ENCODE data around the gene HPS1. TPM values are rescaled to one million over a fixed set of nuclear protein-coding genes. Genes with fewer than 3 reads are reported as not detected.
A peak's percentile ranks its signal among the peaks of the same experiment; 100 is the strongest.

The HPS1 gene
- total RNA-seq, 2 donors from 2014 or later, result 40.0 to 53.7 TPM

DNA sequence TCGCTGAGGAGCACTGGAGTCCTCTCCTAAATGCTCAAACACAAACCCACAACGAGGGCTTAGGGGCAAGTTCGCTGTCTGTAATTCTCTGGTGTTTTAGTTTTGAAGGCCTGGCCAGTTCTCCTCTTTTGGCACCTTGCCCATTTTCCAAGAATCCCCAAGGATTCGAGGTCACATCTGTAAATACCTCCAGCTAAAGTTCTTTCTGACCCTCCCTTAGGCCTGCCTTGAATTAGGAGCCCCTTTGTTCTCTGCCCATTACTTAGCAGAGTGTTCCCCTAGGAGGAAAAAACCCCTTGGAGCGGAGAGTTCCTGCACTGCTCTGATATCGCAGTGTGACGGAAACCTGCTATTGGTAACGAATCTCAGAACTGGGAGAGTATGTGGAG lies 31.0 kb downstream of the HPS1 start:
- no peaks in the 10 kb centered on the region for H3K9me3 ChIP-seq
- whole genome bisulfite sequencing, 2 donors, result 66 to 70% methylated on average over 7 to 8 of the region's 8 CpGs
- H3K4me3 ChIP-seq, result no peak overlapping the region
- peak overlapping the region; percentile 69 to 83 (median 78) for H3K27ac ChIP-seq
- TF ChIP-seq POLR2A (IDR thresholded peaks at IDR 0.05), result no peak
- TF ChIP-seq, protein P1, sequence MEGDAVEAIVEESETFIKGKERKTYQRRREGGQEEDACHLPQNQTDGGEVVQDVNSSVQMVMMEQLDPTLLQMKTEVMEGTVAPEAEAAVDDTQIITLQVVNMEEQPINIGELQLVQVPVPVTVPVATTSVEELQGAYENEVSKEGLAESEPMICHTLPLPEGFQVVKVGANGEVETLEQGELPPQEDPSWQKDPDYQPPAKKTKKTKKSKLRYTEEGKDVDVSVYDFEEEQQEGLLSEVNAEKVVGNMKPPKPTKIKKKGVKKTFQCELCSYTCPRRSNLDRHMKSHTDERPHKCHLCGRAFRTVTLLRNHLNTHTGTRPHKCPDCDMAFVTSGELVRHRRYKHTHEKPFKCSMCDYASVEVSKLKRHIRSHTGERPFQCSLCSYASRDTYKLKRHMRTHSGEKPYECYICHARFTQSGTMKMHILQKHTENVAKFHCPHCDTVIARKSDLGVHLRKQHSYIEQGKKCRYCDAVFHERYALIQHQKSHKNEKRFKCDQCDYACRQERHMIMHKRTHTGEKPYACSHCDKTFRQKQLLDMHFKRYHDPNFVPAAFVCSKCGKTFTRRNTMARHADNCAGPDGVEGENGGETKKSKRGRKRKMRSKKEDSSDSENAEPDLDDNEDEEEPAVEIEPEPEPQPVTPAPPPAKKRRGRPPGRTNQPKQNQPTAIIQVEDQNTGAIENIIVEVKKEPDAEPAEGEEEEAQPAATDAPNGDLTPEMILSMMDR (IDR thresholded peaks at IDR 0.05), result no peak
- DNase-seq, result no peak
- H3K36me3 ChIP-seq (replicated peaks in 1 of 2; ENCODE audit: insufficient read depth in 1 of 2, low read depth in 2 of 2), result peaks cover 0 to 11% of the 10 kb centered on the region in 2 donors
- intact Hi-C loops (cut with DNase I), result no loop called here
- ATAC-seq, result no peak
- peaks cover 20% of the 10 kb centered on the region for H3K4me1 ChIP-seq
- no peaks in the 10 kb centered on the region for H3K27me3 ChIP-seq

DNA sequence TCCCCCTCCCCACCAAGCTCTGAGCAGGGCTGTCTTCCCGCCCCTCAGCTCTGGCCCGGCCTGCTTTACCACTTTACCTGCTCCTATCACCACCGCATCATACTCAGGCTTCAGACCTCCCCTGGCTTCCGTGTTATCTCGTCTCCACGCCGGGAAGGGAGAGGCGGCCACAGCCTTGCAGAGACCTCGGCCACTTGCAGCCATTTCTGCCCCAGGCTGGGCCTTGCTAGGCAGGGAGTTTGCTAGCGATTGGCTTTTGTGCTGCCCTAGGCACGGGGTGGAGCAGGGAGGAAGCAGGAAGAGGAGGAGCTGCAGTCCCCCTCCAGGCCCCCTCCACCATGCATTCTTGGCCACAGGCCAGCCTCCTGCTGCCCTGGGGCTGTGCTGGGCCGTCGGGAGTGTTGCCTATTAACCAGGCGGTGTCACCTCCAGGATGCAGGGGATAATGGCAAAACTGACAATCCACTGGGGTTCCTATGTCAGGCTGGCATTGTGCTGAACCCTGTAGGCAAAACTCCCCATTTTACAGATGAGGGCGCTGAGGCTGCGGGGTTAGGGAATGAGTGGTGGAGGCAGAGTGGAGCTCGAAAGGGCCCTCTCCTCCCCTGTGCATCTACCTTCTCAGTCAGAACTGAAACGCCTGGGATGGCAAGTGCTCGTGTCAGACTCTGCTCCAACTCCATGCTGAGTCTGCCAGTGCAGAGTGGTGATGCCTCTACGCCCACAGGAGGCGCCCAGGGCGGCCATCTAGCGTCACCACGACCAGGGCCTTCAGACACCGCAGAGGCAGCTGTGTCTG lies 31.6 kb downstream of the HPS1 start, which contains the start of gene PYROXD2:
Gene PYROXD2 (minus strand): TSS at position 251 of the 799 bp plus-strand sequence. CDS start 47 bp downstream, at position 204.
- ATAC-seq (peak; percentile 93), DNase-seq (peak; percentile 80 to 92 (median 90))
- peaks cover 20% of the 10 kb centered on the region for H3K4me1 ChIP-seq
- H3K27ac ChIP-seq, result peak within 1 kb of the TSS; percentile 69 to 83 (median 78)
- no peak within 1 kb of the TSS for H3K4me3 ChIP-seq
- no peaks in the 10 kb centered on the region for H3K9me3 ChIP-seq
- peaks cover 0 to 11% of the 10 kb centered on the region in 2 donors for H3K36me3 ChIP-seq (replicated peaks in 1 of 2; ENCODE audit: insufficient read depth in 1 of 2, low read depth in 2 of 2)
- intact Hi-C loops (cut with DNase I), result no loop called here
- WGBS, 2 donors, result 33 to 44% methylated on average over 16 to 25 of the region's 25 CpGs
- H3K27me3 ChIP-seq, result no peaks in the 10 kb centered on the region
- TF ChIP-seq POLR2A (IDR thresholded peaks at IDR 0.05), result peak; percentile 64 to 89 (median 88)
- TF ChIP-seq, protein P1 (IDR thresholded peaks at IDR 0.05), result no peak

DNA sequence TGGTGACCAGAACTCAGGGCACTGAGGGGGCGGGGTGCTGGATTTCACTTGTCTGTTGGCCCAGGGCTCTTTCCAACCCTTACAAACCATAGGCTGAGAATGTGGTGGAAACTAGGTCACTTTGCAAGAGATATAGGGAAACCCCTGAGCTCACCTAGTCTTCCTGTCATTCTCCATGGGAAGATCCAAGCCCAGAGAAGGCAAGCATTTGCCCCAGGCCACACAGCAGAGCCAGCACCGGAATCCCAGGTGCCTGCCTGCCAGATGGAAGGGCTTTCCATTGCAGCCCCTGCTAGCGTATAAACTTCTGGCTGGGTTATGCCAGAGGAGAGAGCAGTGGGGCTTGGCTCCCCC lies 32.2 kb downstream of the HPS1 start:
- WGBS, 2 donors, result 60 to 64% methylated on average over 2 to 3 of the region's 3 CpGs
- ATAC-seq (no peak), DNase-seq (no peak)
- Histone ChIP-seq H3K9me3 (no peaks in the 10 kb centered on the region), H3K27me3 (no peaks in the 10 kb centered on the region), H3K4me3 (no peak overlapping the region), H3K27ac (peak overlapping the region; percentile 69 to 83 (median 78)), H3K36me3 (replicated peaks in 1 of 2; ENCODE audit: insufficient read depth in 1 of 2, low read depth in 2 of 2) (peaks cover 0 to 10% of the 10 kb centered on the region in 2 donors), H3K4me1 (peaks cover 20% of the 10 kb centered on the region)
- intact Hi-C loops (cut with DNase I), result no loop called here
- TF ChIP-seq, protein P1 (IDR thresholded peaks at IDR 0.05), result no peak
- no peak for TF ChIP-seq POLR2A (IDR thresholded peaks at IDR 0.05)

DNA sequence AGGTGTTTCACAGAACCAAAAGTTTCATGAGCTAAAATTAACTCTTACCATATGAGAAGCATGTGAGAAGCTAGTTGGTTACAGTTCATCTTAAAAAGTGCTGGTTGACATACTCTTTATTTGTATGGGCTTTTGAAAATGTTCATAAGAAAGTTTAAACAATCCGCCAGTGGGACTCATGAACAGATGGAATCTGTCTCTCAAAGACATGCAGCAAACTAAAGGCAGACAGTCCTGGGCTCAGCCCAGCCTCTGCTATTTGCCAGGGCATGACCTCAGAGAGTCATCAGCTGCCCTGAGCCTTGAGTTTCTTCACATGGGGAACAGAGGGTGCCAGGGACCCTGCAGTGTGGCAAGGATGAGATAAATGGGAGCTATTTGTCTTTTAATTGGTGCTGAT lies 35.0 kb downstream of the HPS1 start:
- intact Hi-C loops (cut with DNase I), result no loop called here
- no peak overlapping the region for H3K4me3 ChIP-seq
- no peak overlapping the region for H3K27ac ChIP-seq
- 86 to 100% methylated on average over 1 of the region's 1 CpG for WGBS, 2 donors
- H3K27me3 ChIP-seq, result no peaks in the 10 kb centered on the region
- H3K9me3 ChIP-seq, result no peaks in the 10 kb centered on the region
- no peaks in the 10 kb centered on the region for H3K36me3 ChIP-seq (replicated peaks in 1 of 2; ENCODE audit: insufficient read depth in 1 of 2, low read depth in 2 of 2)
- TF ChIP-seq, protein P1 (IDR thresholded peaks at IDR 0.05), result no peak
- no peak for TF ChIP-seq POLR2A (IDR thresholded peaks at IDR 0.05)
- DNase-seq (no peak), ATAC-seq (no peak)
- H3K4me1 ChIP-seq, result peaks cover 30% of the 10 kb centered on the region
